ENCODE data around the gene MCM3AP.
"Not testable (repeated sequence)": the region's sequence is repeated elsewhere in the genome, so short reads cannot be mapped to it uniquely, and the experiment has no call there.

The MCM3AP gene

DNA sequence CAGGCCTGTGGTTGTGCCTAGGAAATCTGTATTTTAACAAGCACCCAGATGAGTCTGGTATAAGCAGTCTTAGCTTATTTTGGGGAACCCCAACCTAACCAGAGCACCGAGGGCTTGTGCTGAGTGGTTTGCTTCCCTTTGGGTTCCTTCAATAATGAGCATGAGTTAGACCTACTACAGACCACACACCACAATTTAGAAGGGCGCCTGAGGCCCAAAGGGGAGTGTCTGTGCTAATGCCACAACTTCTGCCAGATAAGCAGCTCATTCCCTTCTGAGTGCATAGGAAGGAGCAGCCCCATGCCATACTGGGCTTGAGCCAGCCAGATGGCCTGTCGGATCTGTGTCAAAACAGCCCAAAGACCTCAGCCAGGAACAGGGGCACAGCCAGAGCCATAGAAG, 41.5 kb downstream of the MCM3AP start:
- no peak for DNase-seq (ENCODE audit: low read depth in 2 of 2)

DNA sequence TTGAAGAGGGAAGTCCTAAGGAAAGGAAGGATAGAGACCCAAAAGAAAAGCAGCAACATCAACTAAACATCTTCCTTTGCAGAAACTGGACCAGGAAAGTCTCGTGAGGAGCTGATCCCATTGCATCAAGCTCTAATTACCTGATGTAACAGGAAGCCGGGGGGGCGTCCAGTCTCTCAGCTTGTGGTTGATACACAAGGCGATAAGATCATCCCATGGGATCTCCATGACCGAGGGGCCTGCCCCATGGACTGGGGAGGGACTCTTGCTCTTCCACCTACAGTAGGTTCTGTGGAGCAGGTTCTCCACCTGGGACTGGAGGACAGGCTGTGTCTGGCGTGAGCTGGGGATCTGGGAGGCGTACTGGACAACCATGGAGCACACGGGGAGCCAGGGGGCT, 42.1 kb downstream of the MCM3AP start:
- DNase-seq (ENCODE audit: low read depth in 2 of 2), result no peak

GRCh38 chr21:46241577-46241976, 43.8 kb downstream of the MCM3AP start:
- DNase-seq (ENCODE audit: low read depth in 2 of 2), result not testable (repeated sequence)

- no peak for DNase-seq (ENCODE audit: low read depth in 2 of 2)
Measured at GRCh38 chr21:46239817-46240325, 45.5 kb downstream of the MCM3AP start.

DNA sequence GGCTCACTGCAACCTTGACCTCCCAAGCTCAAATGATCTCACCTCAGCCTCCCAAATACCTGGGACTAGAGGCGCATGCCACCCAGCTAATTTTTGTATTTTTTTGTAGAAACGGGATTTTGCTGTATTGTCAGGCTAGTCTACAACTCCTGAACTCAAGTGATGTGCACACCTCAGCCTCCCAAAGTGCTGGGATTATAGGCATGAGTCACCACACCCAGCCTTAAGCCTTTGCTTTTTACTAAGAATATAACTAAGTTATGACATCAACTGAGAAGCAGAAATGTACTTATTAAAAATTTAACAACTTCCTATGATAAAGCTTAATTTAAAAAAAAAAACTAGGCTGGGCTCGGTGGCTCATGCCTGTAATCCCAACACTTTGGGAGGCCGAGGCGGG, 47.9 kb downstream of the MCM3AP start:
- no peak for DNase-seq (ENCODE audit: low read depth in 2 of 2)

- DNase-seq (ENCODE audit: low read depth in 2 of 2), result no peak
Measured at GRCh38 chr21:46234436-46234950, 50.9 kb downstream of the MCM3AP start.

DNA sequence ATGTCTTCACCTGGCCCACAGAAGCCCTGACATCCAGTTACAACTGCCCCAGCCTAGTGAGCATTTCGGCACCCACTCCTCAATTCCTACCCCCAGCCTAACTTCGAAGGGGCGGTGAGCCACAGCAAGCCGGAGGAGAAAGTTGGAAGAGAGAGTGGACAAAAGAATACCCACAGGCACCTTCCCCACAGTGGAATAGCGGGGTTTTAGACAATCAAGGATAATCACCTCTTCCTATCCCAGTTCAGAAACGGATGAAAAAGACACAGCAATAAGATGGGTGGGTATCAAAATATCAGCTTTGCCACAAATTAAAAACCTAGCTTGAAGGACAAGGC, 55.5 kb downstream of the MCM3AP start:
- DNase-seq (ENCODE audit: low read depth in 2 of 2), result no peak

- DNase-seq (ENCODE audit: low read depth in 2 of 2), result peak in 1 of 2 donors; percentile 32
Measured at GRCh38 chr21:46229133-46229922, 56.1 kb downstream of the MCM3AP start.

GRCh38 chr21:46228345-46229051, 56.9 kb downstream of the MCM3AP start, which contains the start of gene LSS:
LSS (minus strand) TSS chr21:46228774; CDS start chr21:46228745, 29 bp downstream.
- peak; percentile 95 to 97 for DNase-seq (ENCODE audit: low read depth in 2 of 2)

- DNase-seq (ENCODE audit: low read depth in 2 of 2), result no peak
Measured at GRCh38 chr21:46227811-46228344, 57.5 kb downstream of the MCM3AP start.

DNA sequence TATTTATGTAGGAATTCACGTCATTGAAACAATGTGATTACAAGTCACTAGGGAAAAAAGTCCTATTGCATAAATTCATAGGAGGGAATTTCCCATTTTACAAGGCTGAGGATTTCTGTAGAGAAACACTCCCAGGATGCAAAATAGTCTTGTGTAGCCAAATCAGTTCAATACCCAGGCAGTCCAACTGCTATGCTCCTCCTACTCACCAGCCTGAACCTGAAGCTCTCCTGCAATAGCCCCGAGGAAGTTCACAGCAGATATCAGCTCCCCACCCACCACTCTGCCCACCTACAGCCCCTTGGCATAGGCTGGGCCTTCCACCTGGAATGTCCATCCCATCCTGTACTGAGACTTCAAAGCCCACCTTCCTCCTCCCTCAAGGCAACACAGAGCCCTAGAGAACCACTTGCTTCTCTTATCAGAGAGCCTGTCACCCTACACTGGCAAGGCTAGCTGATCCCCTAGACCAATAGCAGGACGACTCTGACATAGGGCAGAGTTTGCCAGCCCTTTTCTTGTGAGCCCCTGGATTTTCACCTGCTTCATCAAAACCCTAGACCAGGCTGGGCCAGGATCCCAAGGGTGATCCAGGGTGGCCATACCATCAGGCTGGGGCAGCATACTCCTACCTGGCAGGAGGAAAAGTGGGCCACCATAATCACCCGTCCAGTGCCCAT, 58.4 kb downstream of the MCM3AP start:
- DNase-seq (ENCODE audit: low read depth in 2 of 2), result no peak

GRCh38 chr21:46226146-46226545, 59.3 kb downstream of the MCM3AP start:
- no peak for DNase-seq (ENCODE audit: low read depth in 2 of 2)

- not testable (repeated sequence) for DNase-seq (ENCODE audit: low read depth in 2 of 2)
Measured at GRCh38 chr21:46223661-46224060, 61.8 kb downstream of the MCM3AP start.

GRCh38 chr21:46223217-46223616, 62.2 kb downstream of the MCM3AP start:
- no peak for DNase-seq (ENCODE audit: low read depth in 2 of 2)

DNA sequence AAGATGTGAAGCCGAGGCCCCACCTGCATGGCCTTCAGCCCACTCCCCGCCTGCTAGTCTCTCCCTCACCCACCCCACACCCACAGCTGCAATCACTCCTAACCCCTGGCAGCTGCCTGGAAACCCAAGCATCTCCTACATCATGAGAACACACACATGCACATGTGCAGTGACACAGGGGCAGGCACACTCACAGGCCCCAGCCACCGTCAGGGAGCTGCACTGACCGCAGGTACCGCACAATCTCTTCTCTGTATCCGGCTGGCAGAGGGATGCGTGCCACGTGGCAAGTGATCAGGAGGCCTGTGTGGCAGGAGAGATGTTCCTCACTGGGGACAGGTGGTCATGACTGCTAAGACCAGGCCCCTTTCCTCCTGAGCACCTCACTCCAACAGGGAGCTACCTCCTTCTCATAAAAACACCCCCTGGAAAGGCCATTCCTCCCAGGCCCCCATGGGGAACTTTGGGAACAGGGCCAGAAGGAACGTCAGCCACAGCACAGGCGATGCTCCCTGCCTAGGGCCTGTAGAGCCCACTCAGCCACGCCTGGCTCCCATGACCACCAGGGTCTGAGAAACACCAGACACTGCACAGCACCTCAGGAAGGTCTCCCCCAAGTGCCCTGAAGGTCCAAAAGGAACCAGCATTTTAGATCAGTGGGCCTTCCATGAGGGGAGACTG, 62.8 kb downstream of the MCM3AP start:
- no peak for DNase-seq (ENCODE audit: low read depth in 2 of 2)

DNA sequence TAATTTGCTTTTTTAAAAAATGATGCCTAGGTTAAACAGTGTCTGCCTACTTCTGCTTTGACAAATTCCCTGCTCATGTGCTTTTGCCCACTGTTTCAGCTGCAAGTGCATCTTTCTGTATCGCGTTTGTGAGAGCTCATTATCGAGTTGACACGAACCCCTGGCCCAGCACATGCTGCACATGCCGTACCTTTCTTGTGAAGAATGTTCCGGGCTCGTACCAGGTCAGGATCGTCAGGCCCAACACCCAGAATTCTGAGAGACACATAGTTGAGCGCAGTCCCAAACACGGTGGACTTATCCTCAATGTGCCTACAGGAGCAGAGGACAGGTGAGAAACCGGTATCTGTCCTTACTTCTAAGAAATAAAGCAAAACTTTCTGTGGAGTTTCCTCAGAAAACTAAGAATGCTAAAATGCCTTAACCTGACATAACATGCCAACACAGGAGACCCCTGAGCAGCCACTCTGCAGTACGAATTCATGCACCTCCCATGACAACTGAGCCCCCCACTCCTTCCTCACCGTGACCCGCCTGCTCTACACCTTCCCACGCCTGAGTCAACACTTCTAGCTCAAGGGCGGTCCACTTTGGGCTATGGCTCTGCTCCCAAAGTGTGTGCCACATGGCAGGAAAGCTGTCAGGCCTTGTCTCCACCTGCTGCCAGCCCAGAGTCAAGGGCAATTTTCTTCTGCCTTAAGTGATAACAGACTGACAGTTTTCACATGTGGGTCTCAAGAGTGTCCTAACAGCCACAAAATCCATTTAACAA, 63.6 kb downstream of the MCM3AP start:
- no peak for DNase-seq (ENCODE audit: low read depth in 2 of 2)

DNA sequence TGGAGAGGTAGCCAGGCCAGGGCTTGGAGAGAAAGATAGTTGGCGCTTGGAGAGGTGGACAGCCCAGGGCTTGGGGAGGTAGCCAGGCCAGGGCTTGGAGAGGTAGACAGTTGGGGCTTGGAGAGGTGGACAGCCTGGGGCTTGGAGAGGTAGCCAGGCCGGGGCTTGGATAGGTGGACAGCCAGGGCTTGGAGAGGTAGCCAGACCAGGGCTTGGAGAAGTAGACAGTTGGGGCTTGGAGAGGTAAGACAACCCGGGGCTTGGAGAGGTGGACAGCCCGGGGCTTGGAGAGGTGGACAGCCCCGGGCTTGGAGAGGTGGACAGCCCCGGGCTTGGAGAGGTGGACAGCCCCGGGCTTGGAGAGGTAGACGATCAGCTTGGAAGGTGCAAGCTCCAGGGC, 64.6 kb downstream of the MCM3AP start:
- DNase-seq (ENCODE audit: low read depth in 2 of 2), result no peak

DNA sequence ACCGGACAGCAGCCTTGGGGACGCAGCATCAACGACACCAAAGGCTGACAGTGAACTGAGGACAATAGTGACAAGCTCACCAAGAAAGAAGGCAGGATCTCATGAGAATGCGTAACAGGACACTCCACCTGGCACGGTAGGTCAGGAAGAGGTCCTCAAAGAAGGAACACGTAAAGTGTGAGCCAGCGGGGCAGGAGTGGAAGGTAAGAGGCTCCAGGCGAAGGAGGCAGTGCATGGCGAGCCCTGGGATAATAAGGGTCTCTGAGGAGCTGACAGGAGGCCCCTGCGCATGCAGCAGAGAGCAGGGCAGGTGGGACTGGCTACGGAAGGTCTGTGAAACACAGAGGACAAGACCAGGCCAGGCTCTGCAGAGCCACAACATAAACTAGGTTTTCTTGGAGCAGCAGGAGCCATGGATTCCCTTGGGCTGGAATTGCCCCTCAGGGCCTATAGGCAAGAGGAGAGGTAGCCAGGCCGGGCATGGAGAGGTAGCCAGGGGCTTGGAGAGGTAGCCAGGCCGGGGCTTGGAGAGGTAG, 65.1 kb downstream of the MCM3AP start:
- DNase-seq (ENCODE audit: low read depth in 2 of 2), result no peak

DNA sequence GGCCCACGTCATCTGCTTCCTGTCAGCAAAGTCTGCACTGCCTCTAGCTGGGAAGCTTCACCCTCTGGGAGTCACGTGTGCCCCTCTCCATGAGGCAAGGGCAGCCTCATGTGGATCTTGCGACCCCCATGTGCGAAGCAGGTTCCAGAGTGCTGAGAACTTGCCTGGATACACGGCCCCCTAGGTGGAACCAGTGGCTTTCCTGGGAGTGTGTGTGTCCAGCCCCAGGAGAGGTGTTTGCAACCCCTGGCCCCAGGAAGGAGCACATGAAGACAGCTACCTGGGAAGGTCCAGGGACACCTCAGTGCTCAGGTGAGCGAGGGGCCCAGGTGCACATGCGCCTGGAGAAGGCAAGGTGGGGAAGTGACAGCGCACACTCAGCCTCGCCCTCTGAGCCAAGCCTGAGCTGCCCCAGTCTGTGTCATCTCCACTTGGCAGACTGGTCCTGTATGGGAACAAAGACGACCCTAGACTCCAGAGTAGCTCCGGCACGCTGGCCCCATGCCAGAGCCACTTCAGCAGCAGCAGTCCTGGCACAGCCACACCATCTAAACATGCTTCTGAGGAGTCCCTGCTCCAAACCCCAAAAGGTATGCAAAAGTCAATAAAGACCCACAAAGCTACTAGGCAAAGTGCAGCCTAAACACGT, 65.7 kb downstream of the MCM3AP start:
- no peak for DNase-seq (ENCODE audit: low read depth in 2 of 2)
